Left kidney (tissue), 8 donors: ENCODE results near the gene ALKBH3. TPM values are rescaled to one million over a fixed set of nuclear protein-coding genes. Genes with fewer than 3 reads are reported as not detected.

Experiments used
- DNase-seq: peaks from one replicate; pipeline ENCODE4 v3.0.0-alpha.2; 2013
- long read RNA-seq, 8 donors: transcript quantifications; one replicate each; lab custom pipeline, GENCODE V29; 2026
- polyA plus RNA-seq: library from polyadenylated mRNA; unstranded; fragments of 120-200 nt; gene quantifications from one replicate; pipeline ENCODE4 v1.2.1, GENCODE V29; 2013; ENCODE audit not compliant: insufficient read length

Gene ALKBH3
- 34.2 TPM for polyA plus RNA-seq
- long read RNA-seq, donor 1, partial matches to known transcripts: 0 of 1 reads
- long read RNA-seq, donor 1, other reads (novel, unspliced or antisense): 0 of 1 reads
- long read RNA-seq, donor 2, partial matches to known transcripts: 0 of 1 reads
- long read RNA-seq, donor 2, other reads (novel, unspliced or antisense): 0 of 1 reads
- long read RNA-seq, donor 3, partial matches to known transcripts: 0 of 3 reads
- long read RNA-seq, donor 3, other reads (novel, unspliced or antisense): 0 of 3 reads
- long read RNA-seq, donor 4: 0 reads
- long read RNA-seq, donor 5, transcript ALKBH3-201 (10 exons, 1,474 nt): major isoform, 7 of 7 reads
- long read RNA-seq, donor 5, partial matches to known transcripts: 0 of 7 reads
- long read RNA-seq, donor 5, other reads (novel, unspliced or antisense): 0 of 7 reads
- long read RNA-seq, donor 6, partial matches to known transcripts: 0 of 4 reads
- long read RNA-seq, donor 6, other reads (novel, unspliced or antisense): 0 of 4 reads
- long read RNA-seq, donor 7, partial matches to known transcripts: 0 of 6 reads
- long read RNA-seq, donor 7, other reads (novel, unspliced or antisense): 0 of 6 reads
- long read RNA-seq, donor 8, partial matches to known transcripts: 0 of 3 reads
- long read RNA-seq, donor 8, other reads (novel, unspliced or antisense): 0 of 3 reads

- peak; percentile 89 for DNase-seq
Observed at GRCh38 chr11:43880640-43881159, at the start of gene ALKBH3. TSS of gene ALKBH3 (plus strand) at chr11:43880831. CDS start at chr11:43882653, 1,822 bp downstream.

- DNase-seq: no peak
Observed at GRCh38 chr11:43830928-43831440, 49.6 kb upstream of the ALKBH3 start.

- no peak for DNase-seq
Observed at GRCh38 chr11:43832536-43832935, 48.1 kb upstream of the ALKBH3 start.

GRCh38 chr11:43833657-43834073 is 47.0 kb upstream of the ALKBH3 start:
- no peak for DNase-seq

GRCh38 chr11:43834286-43834685 is 46.3 kb upstream of the ALKBH3 start:
- no peak for DNase-seq

- no peak for DNase-seq
Observed at GRCh38 chr11:43835104-43835503, 45.5 kb upstream of the ALKBH3 start.

GRCh38 chr11:43837879-43838278 is 42.8 kb upstream of the ALKBH3 start:
- no peak for DNase-seq

GRCh38 chr11:43842021-43842420 is 38.6 kb upstream of the ALKBH3 start:
- DNase-seq: no peak

- DNase-seq: no peak
Observed at GRCh38 chr11:43845816-43846215, 34.8 kb upstream of the ALKBH3 start.

GRCh38 chr11:43852057-43852636 is 28.5 kb upstream of the ALKBH3 start:
- peak; percentile 67 for DNase-seq

GRCh38 chr11:43853781-43854180 is 26.9 kb upstream of the ALKBH3 start:
- no peak for DNase-seq

- DNase-seq: no peak
Observed at GRCh38 chr11:43856993-43857392, 23.6 kb upstream of the ALKBH3 start.

- DNase-seq: no peak
Observed at GRCh38 chr11:43861141-43861540, 19.5 kb upstream of the ALKBH3 start.

GRCh38 chr11:43866520-43866919 is 14.1 kb upstream of the ALKBH3 start:
- DNase-seq: no peak

GRCh38 chr11:43866969-43867368 is 13.7 kb upstream of the ALKBH3 start:
- no peak for DNase-seq

- DNase-seq: no peak
Observed at GRCh38 chr11:43868852-43869567, 11.6 kb upstream of the ALKBH3 start.

GRCh38 chr11:43871051-43871450 is 9.6 kb upstream of the ALKBH3 start:
- DNase-seq: no peak

GRCh38 chr11:43872995-43873394 is 7.6 kb upstream of the ALKBH3 start:
- no peak for DNase-seq

- DNase-seq: no peak
Observed at GRCh38 chr11:43874078-43874477, 6.6 kb upstream of the ALKBH3 start.

GRCh38 chr11:43874738-43875137 is 5.9 kb upstream of the ALKBH3 start:
- no peak for DNase-seq

- DNase-seq: no peak
Observed at GRCh38 chr11:43879789-43880639, 617 bp upstream of the ALKBH3 start.
